ENCODE results near the gene CRYBG3.

CRYBG3 gene

GRCh38 chr3:97959872-97960271 is 138.1 kb downstream of the CRYBG3 start:
- TF ChIP-seq CTCF (IDR thresholded peaks at IDR 0.05) = no peak

- TF ChIP-seq CTCF (IDR thresholded peaks at IDR 0.05) = no peak
Observed at GRCh38 chr3:97960551-97960950, 138.7 kb downstream of the CRYBG3 start.

GRCh38 chr3:97960993-97961766 is 139.4 kb downstream of the CRYBG3 start:
- TF ChIP-seq CTCF (IDR thresholded peaks at IDR 0.05) = no peak

- no peak for TF ChIP-seq CTCF (IDR thresholded peaks at IDR 0.05)
Observed at GRCh38 chr3:97967966-97968365, 146.2 kb downstream of the CRYBG3 start.

- no peak for TF ChIP-seq CTCF (IDR thresholded peaks at IDR 0.05)
Observed at GRCh38 chr3:97968376-97968775, 146.6 kb downstream of the CRYBG3 start.

- no peak for TF ChIP-seq CTCF (IDR thresholded peaks at IDR 0.05)
Observed at GRCh38 chr3:97969541-97969940, 147.7 kb downstream of the CRYBG3 start.

GRCh38 chr3:97970156-97970555 is 148.3 kb downstream of the CRYBG3 start:
- no peak for TF ChIP-seq CTCF (IDR thresholded peaks at IDR 0.05)
